Stimulated activated CD8-positive, alpha-beta memory T cell treated with anti-CD3 and anti-CD28 coated beads, Interleukin-2, amount 100 ng/mL, for 48 hours (primary cell): ENCODE results near the gene SLC10A2.
"Not testable (repeated sequence)": the region's sequence is repeated elsewhere in the genome, so short reads cannot be mapped to it uniquely, and the experiment has no call there.

Experiments used
- DNase-seq, 2 donors: peaks; one replicate each; pipeline ENCODE4 v3.0.0-alpha.2; 2020; ENCODE audit warnings: low read depth in 2 of 2

SLC10A2 gene, protein sequence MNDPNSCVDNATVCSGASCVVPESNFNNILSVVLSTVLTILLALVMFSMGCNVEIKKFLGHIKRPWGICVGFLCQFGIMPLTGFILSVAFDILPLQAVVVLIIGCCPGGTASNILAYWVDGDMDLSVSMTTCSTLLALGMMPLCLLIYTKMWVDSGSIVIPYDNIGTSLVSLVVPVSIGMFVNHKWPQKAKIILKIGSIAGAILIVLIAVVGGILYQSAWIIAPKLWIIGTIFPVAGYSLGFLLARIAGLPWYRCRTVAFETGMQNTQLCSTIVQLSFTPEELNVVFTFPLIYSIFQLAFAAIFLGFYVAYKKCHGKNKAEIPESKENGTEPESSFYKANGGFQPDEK

DNA sequence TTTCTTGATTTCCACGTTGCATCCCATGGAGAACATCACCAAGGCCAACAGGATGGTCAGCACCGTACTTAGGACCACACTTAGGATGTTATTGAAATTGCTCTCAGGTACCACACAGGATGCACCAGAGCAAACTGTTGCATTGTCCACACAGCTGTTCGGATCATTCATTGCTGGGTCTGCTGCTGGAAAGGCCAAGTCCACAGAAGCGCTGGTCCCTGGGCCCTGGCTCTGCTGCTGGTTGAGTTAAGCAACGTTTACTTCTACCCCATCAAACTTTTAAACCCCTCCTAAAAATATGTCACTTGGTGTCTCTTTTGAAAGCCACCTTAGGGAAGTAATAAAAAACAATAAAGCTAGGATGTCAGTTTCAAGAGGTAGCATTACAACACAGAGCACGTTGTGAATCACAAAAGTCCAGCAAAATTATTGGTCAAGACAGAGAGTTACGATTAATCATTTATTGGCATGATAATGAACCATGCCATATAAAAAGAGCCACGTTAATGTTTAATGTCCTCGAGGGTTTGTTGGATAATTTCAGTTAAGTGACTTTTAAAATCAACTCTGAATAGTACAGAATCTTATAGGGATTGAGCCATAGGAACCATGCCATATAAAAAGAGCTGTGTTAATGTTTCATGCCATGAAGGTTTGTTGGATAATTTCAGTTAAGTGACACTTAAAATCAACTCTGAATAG lies at the start of gene SLC10A2:
Gene SLC10A2, minus strand, starts transcription at position 339 of the 702 bp plus-strand sequence. Its CDS starts 168 bp downstream, at position 171.
- DNase-seq: no peak

DNA sequence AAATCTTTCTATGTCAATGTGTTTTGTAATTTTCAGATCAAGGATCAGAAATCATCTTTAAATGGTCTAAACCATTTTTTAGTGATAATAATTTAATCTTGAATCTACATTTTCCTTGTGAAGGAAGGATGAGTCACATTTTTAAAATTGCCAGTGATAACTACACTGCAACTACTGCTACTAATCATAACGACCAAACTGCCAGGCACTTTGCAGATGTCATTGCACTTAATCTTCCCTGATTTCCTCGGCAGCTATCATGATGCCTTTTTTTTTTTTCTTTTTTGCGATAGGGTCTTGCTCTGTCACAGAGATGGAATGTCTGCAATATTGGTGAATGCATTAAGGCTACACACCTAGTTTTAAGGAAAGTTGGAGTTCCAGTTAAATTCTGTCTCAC lies 41.4 kb upstream of the SLC10A2 start:
- no peak for DNase-seq

- DNase-seq: no peak
These were observed 38.1 kb upstream of the SLC10A2 start for GRCh38 chr13:103104340-103104739.

DNA sequence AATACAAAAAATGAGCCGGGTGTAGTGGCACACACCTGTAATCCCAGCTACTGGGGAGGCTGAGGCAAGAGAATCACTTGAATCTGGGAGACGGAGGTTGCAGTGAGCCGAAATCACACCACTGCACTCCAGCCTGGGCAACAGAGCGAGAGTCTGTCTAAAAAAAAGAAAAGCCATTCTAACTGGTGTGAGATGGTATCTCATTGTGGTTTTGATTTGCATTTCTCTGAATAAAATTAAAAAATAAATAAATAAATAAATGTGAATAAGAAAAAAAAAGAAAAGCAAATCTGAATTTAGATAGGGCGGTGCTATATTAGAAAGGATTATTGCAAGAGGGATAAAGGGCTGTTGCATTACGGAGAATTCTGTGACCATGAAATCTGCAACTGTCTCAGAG lies 37.2 kb upstream of the SLC10A2 start:
- not testable (repeated sequence) for DNase-seq

DNA sequence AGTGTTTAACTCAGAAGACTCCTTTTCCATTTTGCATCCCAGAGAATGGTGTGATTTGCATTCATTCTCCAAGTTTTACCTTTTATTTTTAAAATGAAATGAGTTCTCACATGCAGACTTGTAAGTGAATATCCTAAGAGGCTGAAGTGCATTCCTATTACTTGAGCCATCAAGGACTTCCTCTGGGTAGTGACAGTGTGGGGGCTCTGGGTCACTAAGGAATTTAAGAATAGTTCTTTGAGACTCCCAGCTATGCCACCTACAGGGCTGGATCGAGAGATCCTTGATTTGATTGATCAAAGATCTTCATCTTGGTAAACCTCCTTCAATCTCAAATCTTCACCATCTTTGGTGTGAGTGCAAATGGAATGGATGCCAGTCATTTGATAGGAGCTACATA lies 36.3 kb upstream of the SLC10A2 start:
- DNase-seq: no peak

DNA sequence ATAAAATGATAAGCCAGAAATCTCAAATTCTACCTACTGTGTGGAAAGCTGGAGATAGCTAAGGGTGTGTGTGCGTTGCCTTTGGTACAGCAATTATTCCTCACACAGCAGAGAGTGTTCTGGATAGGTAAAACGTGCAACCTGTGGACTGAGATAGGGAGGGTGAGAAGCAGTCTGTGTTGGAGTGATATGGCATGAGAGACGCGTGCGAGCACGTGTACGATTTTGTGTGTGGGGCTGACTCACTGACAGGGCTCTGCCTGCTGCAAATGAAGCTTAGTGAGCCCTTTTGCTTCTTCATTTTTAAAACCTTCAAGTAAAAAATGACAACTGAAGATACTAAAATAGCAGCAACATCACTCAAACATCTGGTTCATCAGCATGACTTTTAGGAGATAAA lies 35.7 kb upstream of the SLC10A2 start:
- DNase-seq: no peak

DNA sequence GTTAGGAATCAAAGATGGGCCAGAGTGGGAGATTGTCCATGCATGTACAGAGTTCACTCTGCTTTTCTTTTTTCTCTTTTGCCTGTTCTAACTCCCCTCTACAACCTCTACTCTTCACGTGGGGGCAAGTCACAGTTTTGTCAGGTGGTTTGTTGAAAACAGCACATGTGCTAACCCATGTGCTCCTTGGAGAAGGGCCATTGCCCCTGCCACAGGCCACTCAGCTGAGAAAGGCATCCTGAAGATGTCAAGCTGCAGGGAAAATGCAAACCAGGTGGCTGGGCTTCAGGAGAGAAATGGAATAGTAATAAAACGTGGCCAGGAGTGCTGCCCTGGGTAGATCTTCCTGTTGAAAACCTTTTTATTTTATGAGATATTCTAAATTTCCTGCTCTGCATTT lies 35.3 kb upstream of the SLC10A2 start:
- DNase-seq: no peak

- no peak for DNase-seq
These were observed 34.6 kb upstream of the SLC10A2 start for GRCh38 chr13:103100830-103101229.

GRCh38 chr13:103099722-103100293 lies 33.6 kb upstream of the SLC10A2 start:
- no peak for DNase-seq

DNA sequence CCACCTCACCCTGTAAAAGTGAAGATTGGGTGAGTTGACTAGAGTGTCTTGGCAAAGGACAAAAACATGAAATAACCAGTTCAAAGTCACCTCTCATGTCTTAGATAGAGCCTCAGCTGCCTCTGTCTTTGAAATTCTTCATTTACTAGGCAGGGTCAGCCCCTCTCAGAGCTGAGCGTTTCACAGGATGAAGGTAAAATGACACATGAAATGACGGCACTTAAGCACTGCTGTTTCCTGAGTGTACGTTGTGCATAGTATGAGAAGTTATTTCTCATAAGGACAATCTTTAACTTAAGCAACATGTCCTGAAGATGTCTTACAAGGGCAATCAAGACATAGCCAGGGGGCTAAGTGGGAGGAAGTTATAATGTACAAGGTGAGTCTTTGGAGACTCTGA lies 32.3 kb upstream of the SLC10A2 start:
- DNase-seq: no peak

DNA sequence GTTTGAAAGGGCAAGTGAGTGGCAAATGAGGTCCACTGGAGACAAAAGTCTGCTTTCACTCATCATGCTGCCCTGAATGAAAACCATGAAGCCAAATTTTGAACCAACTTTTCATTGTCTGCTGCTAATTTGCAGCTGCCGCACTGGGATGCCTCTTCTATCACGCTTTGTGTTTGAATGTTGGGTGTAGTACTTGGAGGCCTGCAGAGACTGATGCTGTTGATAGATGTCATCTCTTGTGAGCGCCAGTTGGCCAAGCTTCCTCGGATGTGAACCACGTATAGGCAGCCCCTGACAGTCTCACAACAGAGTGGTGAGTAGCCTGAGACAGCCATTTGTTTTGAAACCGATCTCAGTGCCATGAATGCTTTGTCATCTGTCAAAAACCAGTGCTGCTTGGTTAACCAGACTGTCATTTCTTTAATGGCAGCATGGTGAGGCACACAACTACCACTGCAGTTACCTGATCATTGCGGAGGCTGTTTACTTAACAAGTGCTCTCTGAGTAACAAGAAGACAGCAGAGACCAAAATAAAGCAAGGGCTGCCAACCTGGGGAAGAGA lies 31.2 kb upstream of the SLC10A2 start:
- DNase-seq: no peak

GRCh38 chr13:103093649-103094048 lies 27.4 kb upstream of the SLC10A2 start:
- DNase-seq: not testable (repeated sequence)

GRCh38 chr13:103087275-103087674 lies 21.1 kb upstream of the SLC10A2 start:
- no peak for DNase-seq

DNA sequence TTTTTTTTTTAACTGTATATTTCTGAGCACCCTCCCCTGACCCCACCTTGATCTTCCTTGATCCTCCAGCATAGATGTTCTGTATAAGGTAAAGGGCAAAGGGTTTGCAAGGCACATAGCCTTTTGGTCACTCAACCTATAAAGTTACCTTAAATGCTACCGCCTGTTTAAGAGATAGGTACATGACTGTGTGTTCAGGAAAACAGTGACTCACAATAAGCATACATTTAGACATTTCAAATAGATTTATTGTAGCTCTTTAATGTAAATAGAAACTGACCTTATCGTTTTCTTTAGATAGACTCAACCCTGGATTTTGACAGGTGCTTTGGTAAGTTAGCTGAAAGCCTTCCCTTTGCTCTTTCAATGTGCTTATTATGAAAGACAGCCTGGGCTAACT lies 15.2 kb upstream of the SLC10A2 start:
- no peak for DNase-seq

DNA sequence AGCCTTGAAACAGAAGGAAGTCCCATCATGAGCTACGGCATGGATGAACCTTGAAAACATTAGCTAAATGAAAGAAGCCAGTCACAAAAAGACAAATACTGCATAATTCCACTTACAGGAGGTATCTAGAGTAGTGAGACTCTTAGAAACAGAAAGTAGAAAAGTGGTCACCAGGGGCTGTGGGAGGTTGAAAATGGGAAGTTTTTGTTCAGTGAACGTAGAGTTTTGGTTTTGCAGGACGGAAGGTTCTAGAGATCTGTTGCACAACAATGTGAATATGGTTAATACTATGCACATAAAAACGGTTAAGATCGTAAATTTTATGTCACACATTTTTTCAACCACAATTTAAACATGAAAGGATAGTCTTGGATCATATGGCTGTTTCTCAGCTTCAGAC lies 11.9 kb upstream of the SLC10A2 start:
- DNase-seq: no peak

GRCh38 chr13:103068836-103069235 lies 2.6 kb upstream of the SLC10A2 start:
- no peak for DNase-seq

DNA sequence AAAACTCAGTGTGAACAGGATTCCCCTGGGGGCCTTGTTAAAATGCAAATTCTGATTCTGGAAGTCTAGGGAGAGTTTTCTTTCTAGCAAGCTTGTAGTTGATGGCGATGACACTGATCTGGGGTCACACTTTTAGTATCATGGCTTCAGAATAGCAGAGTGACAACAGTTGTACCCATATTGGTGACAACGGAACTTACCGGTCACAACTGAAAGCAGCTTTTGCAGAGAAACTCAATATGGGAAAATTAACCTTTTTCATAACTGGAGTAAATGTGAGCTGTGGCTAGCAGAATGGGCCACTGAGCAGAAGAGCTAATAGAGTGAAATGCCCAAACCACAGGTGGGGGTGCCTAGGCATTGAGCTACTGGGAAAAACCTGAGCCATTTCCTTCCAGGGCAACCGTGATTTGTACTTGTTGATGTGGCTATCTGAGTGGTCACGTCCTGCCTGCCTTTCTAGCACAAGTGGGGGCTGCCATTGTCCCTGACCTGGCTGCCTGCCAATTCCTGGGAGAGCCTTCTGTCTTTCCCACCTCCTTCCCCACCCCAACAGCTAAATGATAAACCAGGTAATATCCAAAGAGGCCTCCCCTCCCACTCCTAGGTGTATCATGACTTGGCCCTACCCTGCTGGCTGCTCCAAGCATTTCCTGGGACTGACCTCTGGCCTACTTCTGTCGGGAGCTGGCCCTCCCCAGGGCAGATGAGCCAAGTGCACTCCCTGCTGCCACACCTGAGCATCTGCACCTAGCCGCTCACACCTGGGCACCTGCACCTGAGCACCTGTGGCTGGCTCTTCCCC lies 1.7 kb upstream of the SLC10A2 start:
- no peak for DNase-seq

GRCh38 chr13:103066781-103067345 lies 646 bp upstream of the SLC10A2 start:
- no peak for DNase-seq

DNA sequence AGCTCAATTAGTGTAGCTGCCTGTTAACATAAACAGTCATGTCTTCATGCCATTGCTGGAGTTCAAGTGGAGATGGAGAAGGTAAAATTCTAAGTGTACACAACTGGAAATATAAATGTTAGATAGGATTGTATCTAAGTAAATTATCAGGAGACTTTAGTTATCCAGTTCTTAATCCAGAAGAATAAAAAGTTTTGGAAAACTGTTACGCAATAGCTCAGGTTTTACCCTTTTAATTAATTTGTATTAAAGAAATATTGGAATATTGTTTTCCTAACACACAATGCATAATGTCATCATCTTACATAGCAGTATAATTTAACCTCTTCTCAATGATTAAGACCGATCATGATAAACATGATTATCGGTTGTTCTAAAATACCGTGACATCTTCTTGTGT lies 2.8 kb downstream of the SLC10A2 start:
- no peak for DNase-seq

DNA sequence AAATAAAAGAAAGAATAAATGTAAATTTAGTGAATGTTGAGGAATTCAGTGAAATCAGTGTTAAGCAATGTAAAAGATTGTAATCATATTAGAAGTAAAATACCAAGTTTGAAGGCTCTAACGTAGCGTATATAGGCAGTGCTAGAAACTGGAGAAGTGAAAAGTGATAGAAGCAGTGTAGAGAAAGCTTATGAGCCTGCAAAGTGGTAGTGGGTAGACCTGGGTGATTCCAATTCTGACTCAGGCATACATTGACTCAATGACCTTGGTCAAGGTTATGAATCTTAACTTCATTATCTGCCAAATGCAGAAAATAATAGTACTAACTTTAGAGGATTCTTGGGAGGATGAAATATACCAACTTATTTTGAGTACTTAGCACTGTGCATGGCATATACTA lies 4.1 kb downstream of the SLC10A2 start:
- no peak for DNase-seq

DNA sequence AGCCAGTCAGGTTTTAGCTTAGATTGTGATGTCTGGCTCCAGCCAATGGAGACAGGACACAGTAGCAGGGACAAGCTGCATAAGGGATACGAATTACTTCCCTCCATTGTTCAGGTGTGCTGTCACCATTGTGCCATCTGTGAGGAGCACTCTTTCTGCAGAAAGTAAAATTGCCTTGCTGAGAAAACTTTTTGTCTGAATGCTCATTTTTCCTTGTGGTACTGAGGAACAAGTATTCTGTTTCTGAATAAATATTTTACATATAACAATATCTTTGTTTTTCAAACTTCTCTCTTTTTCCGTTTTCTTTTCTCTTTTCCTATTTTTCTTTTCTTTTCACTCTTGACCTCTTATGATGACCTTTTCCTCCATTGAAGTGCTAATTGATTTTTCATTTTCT lies 10.2 kb downstream of the SLC10A2 start:
- DNase-seq: no peak

DNA sequence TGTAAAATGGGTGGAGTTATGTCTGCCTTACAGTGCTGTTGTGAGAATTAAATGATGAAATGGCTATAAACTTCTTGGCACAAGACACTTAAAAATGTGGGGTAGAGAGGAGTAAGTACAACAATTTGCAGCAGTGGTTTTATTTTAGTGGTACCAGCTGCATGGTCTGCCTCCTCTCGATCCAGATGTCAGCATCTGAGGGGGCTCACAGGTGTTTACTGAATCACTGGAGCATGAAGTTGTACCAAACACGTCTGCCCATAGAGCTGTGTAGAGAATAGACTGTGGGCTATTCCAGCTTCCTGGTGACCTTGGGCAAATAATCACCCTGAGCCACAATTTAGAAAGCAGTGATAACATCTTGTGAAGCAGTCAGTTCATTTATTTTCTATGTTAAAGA lies 11.1 kb downstream of the SLC10A2 start:
- no peak for DNase-seq
